SH-SY5Y (cell line): Measurements from ENCODE around the gene LMO7.

Experiments
- GATA2 ChIP-seq: IDR thresholded peaks from 2 replicates; pipeline ENCODE4 v1.6.1; 2011; ENCODE audit warnings: mild to moderate bottlenecking, low read depth, low read length
- GATA3 ChIP-seq: IDR thresholded peaks from 2 replicates; pipeline ENCODE4 v1.6.1; 2011; ENCODE audit warnings: low read depth, mild to moderate bottlenecking, low read length, moderate library complexity

DNA sequence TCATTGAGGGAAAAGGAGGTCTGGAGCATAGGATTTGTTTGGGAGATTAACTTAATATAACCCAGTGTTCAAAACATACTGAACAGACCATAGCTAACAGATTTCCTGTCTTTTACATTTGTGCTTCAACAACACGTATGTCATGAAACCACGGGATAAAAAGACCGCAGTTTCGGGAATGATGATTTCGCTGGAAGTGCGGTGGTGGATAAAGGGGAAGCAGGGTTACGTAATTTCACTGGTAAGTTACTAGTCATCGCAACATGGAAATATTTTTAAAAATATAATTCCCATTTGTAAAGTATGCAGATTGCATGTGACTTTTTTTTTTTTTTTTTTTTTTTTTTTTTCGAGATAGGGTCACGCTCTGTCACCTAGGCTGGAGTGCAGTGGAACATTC lies 237.4 kb downstream of the LMO7 start:
- TF ChIP-seq GATA2 (no peak), GATA3 (no peak)
